HepG2 (cell line): ENCODE results near the gene ZNF780B. TPM values are rescaled to one million over a fixed set of nuclear protein-coding genes. Genes with fewer than 3 reads are reported as not detected.

Experiments used
- ERF ChIP-seq: IDR thresholded peaks from 2 replicates; pipeline ENCODE4 v1.6.1; 2018; ENCODE audit warnings: missing biosample characterization, missing genetic modification reagents
- ETV5 ChIP-seq: IDR thresholded peaks from 2 replicates; pipeline ENCODE4 v1.6.1; 2018; ENCODE audit warnings: missing biosample characterization, missing genetic modification reagents, inconsistent platforms, borderline replicate concordance
- FOXJ3 ChIP-seq: sonication (generic); formaldehyde crosslinking; IDR thresholded peaks from 2 replicates; pipeline ENCODE4 v1.4.0; 2020; ENCODE audit warnings: missing genetic modification reagents, mild to moderate bottlenecking, borderline replicate concordance
- FOXK2 ChIP-seq: fragments of 450-650 bp; IDR thresholded peaks from 2 replicates; pipeline ENCODE4 v1.6.1; 2016
- GATAD2A ChIP-seq: IDR thresholded peaks from 2 replicates; pipeline ENCODE4 v1.6.1; 2016
- GTF3A ChIP-seq: sonication (generic); formaldehyde crosslinking; conservative IDR thresholded peaks from 2 replicates; pipeline ENCODE4 v1.4.0; 2020; ENCODE audit warnings: mild to moderate bottlenecking, missing genetic modification reagents
- HNRNPLL ChIP-seq: fragments of 200-400 bp; formaldehyde crosslinking; IDR thresholded peaks from 2 replicates; pipeline ENCODE4 v1.6.1; 2017; ENCODE audit warnings: mild to moderate bottlenecking, low read depth, low read length; ENCODE audit not compliant: poor library complexity, severe bottlenecking
- IRF2 ChIP-seq: IDR thresholded peaks from 2 replicates; pipeline ENCODE4 v1.6.1; 2018; ENCODE audit warnings: missing genetic modification reagents, missing compliant biosample characterization
- KAT7 ChIP-seq: IDR thresholded peaks from 2 replicates; pipeline ENCODE4 v1.6.1; 2018; ENCODE audit warnings: borderline replicate concordance, missing compliant biosample characterization
- MXI1 ChIP-seq: IDR thresholded peaks from 3 replicates; pipeline ENCODE4 v1.6.1; 2012; ENCODE audit warnings: low read depth, low read length, inconsistent platforms, borderline replicate concordance
- MZF1 ChIP-seq: sonication (generic); formaldehyde crosslinking; IDR thresholded peaks from 2 replicates; pipeline ENCODE4 v1.8.1; 2023; ENCODE audit warnings: mild to moderate bottlenecking, missing genetic modification reagents, borderline replicate concordance
- PHF8 ChIP-seq: sonication (generic); formaldehyde crosslinking; IDR thresholded peaks from 2 replicates; pipeline ENCODE4 v1.5.0; 2020; ENCODE audit warnings: missing genetic modification reagents
- PITX1 ChIP-seq: sonication (generic); formaldehyde crosslinking; IDR thresholded peaks from 2 replicates; pipeline ENCODE4 v1.5.1; 2020; ENCODE audit warnings: mild to moderate bottlenecking, missing genetic modification reagents
- RBM39 ChIP-seq: fragments of 200-400 bp; formaldehyde crosslinking; IDR thresholded peaks from one replicate; pipeline ENCODE4 v1.6.1; 2018; ENCODE audit warnings: antibody characterized with exemption, mild to moderate bottlenecking, low read depth, low read length; ENCODE audit not compliant: poor library complexity, severe bottlenecking
- RXRA ChIP-seq: sonication (generic); formaldehyde crosslinking; IDR thresholded peaks from 2 replicates; pipeline ENCODE4 v1.5.1; 2020; ENCODE audit warnings: missing genetic modification reagents
- RXRB ChIP-seq: IDR thresholded peaks from 2 replicates; pipeline ENCODE4 v1.6.1; 2016; ENCODE audit warnings: borderline replicate concordance, missing genetic modification reagents, missing compliant biosample characterization
- SAFB2 ChIP-seq: sonication (generic); formaldehyde crosslinking; IDR thresholded peaks from 2 replicates; pipeline ENCODE4 v1.5.1; 2020; ENCODE audit warnings: missing genetic modification reagents, low read depth, mild to moderate bottlenecking, borderline replicate concordance
- SP140L ChIP-seq: sonication (generic); formaldehyde crosslinking; IDR thresholded peaks from 2 replicates; pipeline ENCODE4 v1.4.0; 2020; ENCODE audit warnings: missing genetic modification reagents, borderline replicate concordance
- TRIM22 ChIP-seq: fragments of 450-650 bp; IDR thresholded peaks from 2 replicates; pipeline ENCODE4 v1.6.1; 2017
- ZBTB7B ChIP-seq: sonication (generic); formaldehyde crosslinking; IDR thresholded peaks from 2 replicates; pipeline ENCODE4 v1.4.0; 2020; ENCODE audit warnings: missing genetic modification reagents
- ZFY ChIP-seq: sonication (generic); formaldehyde crosslinking; IDR thresholded peaks from 2 replicates; pipeline ENCODE4 v1.4.0; 2020; ENCODE audit warnings: missing genetic modification reagents
- ZNF335 ChIP-seq: sonication (generic); formaldehyde crosslinking; IDR thresholded peaks from 2 replicates; pipeline ENCODE4 v1.4.0; 2020; ENCODE audit warnings: missing genetic modification reagents
- ZNF691 ChIP-seq: sonication (generic); formaldehyde crosslinking; IDR thresholded peaks from 2 replicates; pipeline ENCODE4 v1.4.0; 2020; ENCODE audit warnings: missing genetic modification reagents, low read depth, mild to moderate bottlenecking, borderline replicate concordance
- ZSCAN9 ChIP-seq: IDR thresholded peaks from 2 replicates; pipeline ENCODE4 v1.6.1; 2016; ENCODE audit warnings: borderline replicate concordance
- polyA plus RNA-seq, 8 experiments: library from polyadenylated mRNA; depleted of rRNA in 3 of 8; stranded (reverse) in 7 of 8; unstranded in 1 of 8; fragments of >200 nt; fragmentation: Illumina TruSeq in 4 of 8; extraction: Trizol in 4 of 8; gene quantifications; 2 replicates each; pipeline versions ENCODE4 v1.2.1 to v1.2.3, GENCODE V29; 2011 to 2016; ENCODE audit warnings: low read depth in 4 of 8, missing spikeins in 1 of 8, mixed read lengths in 1 of 8; ENCODE audit not compliant: insufficient read depth in 1 of 8
- total RNA-seq, 5 experiments: library from RNA; depleted of rRNA; stranded (reverse); fragments of >200 nt; fragmentation: Illumina TruSeq; extraction: Trizol; gene quantifications; 2 replicates each; pipeline ENCODE4 v1.2.3, GENCODE V29; 2016; ENCODE audit warnings: low read depth in 1 of 5
- TF ChIP-seq, protein P1 (sequence below): sonication (generic); IDR thresholded peaks from 2 replicates; pipeline ENCODE4 v1.6.1; 2016; ENCODE audit warnings: low read depth, borderline replicate concordance

Gene ZNF780B
- total and polyA plus RNA-seq, 2 of the 13 experiments (the other 11 are each of a cell fraction or from before 2014, with no cell fraction given): 6.6 to 21.9 TPM

DNA sequence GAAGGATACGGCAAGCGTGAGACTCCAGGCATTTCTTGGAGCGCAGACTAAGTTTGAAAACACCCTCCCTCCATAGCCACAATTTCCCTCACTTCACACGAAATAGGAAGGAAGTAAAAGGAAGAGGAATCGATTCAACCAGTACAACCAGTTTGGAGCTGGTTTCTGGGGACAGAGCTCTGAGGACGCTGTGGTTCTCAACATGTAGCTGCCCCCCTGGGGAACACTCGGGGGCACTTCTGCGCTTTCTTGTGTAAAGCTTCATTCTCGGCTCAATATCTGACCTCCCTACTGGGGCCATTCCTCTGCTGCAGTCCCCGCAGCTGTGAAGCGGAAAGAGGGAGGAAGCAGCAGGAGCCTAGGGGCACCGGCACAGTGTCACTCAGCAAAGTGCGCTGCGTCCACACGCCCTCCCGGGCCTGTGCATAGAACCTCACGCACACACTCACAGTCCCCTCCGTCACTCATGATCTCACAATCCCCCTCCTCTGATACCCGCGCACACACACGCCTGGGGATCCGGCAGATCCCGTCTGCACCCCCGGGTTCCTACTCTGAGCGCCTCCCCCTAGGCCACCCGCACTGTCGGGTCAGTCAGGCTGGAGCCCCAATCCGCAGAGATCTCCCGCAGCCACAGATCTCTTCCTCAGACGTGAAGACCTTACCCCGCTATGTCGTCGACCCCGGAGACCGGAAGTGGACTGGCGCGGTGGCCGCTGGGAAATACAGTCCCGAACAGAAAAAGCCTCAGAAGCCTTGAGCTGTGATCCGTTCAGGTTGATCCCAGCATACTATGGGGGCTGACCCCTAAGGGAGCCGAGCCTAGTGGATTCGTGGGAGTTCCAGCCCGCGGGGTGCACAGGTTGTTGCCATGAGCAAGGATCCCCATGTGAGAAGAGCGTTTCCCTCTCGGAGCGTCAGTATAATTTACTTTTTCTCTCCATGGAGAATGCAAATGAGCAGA is 34.5 kb upstream of the ZNF780B start, which contains the start of gene ZNF780A (continued):
- TF ChIP-seq RBM39 (peak; percentile 90), KAT7 (CRISPR knock-in tag) (peak; percentile 77), ZNF691 (CRISPR knock-in tag) (no peak), ERF (CRISPR knock-in tag) (peak; percentile 72; the same call in 1 of the 2 replicates), SP140L (CRISPR knock-in tag) (no peak), SAFB2 (no peak), ZBTB7B (CRISPR knock-in tag) (peak; percentile 61; the same call in 1 of the 2 replicates), GATAD2A (CRISPR knock-in tag) (peak; percentile 61; the same call in 1 of the 2 replicates), RXRB (CRISPR knock-in tag) (peak; percentile 66; the same call in 1 of the 2 replicates), MXI1 (peak; percentile 44; the same call in 1 of the 3 replicates), ZSCAN9 (peak; percentile 90), PITX1 (CRISPR knock-in tag) (peak; percentile 75; the same call in 1 of the 2 replicates), RXRA (CRISPR knock-in tag) (peak; percentile 74), ETV5 (CRISPR knock-in tag) (peak; percentile 82; the same call in 1 of the 2 replicates), MZF1 (CRISPR knock-in tag) (no peak), HNRNPLL (peak; percentile 88), PHF8 (CRISPR knock-in tag) (peak; percentile 84), FOXK2 (no peak), FOXJ3 (CRISPR knock-in tag) (peak; percentile 62; the same call in 1 of the 2 replicates), GTF3A (CRISPR knock-in tag) (no peak), IRF2 (CRISPR knock-in tag) (peak; percentile 75; the same call in 1 of the 2 replicates), ZNF335 (CRISPR knock-in tag) (peak; percentile 86; the same call in 1 of the 2 replicates), ZFY (CRISPR knock-in tag) (peak; percentile 87), TRIM22 (no peak)
- TF ChIP-seq, protein P1, sequence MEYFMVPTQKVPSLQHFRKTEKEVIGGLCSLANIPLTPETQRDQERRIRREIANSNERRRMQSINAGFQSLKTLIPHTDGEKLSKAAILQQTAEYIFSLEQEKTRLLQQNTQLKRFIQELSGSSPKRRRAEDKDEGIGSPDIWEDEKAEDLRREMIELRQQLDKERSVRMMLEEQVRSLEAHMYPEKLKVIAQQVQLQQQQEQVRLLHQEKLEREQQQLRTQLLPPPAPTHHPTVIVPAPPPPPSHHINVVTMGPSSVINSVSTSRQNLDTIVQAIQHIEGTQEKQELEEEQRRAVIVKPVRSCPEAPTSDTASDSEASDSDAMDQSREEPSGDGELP: no peak
